Measurements from ENCODE around the gene DCK.

DNA sequence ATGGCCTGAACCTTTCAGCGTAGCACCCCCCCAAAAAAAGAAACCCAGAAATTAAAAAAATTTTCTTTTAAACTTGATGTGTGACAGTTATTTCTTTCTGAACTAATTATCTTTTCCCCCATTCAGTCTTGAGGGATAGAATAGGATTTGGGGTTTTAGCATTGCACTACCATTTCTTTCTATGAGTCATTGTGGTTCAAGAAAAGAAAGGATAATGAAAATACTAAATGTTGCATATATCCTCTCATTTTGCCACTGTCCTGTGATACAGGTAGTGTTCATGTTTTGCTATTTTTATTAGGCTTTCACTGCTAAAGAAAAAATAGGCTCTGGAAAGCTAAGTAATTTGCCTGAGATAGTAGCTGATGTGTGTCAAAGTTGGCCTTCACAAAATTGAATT is 39.4 kb upstream of the DCK start:
- TF ChIP-seq, protein P1, sequence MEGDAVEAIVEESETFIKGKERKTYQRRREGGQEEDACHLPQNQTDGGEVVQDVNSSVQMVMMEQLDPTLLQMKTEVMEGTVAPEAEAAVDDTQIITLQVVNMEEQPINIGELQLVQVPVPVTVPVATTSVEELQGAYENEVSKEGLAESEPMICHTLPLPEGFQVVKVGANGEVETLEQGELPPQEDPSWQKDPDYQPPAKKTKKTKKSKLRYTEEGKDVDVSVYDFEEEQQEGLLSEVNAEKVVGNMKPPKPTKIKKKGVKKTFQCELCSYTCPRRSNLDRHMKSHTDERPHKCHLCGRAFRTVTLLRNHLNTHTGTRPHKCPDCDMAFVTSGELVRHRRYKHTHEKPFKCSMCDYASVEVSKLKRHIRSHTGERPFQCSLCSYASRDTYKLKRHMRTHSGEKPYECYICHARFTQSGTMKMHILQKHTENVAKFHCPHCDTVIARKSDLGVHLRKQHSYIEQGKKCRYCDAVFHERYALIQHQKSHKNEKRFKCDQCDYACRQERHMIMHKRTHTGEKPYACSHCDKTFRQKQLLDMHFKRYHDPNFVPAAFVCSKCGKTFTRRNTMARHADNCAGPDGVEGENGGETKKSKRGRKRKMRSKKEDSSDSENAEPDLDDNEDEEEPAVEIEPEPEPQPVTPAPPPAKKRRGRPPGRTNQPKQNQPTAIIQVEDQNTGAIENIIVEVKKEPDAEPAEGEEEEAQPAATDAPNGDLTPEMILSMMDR (IDR thresholded peaks at IDR 0.05 in 4 of 5, conservative IDR thresholded peaks at IDR 0.05 in 1 of 5) = no peak
- no peak for TF ChIP-seq POLR2A (IDR thresholded peaks at IDR 0.05)
